Measurements from ENCODE around the gene CHMP4A. TPM values are rescaled to one million over a fixed set of nuclear protein-coding genes. Genes with fewer than 3 reads are reported as not detected.

The CHMP4A gene
- total and polyA plus RNA-seq, 2 of the 13 experiments (the other 11 are each of a cell fraction or from before 2014, with no cell fraction given), result 83.6 to 113 TPM

- TF ChIP-seq ZNF142 (CRISPR knock-in tag; IDR thresholded peaks at IDR 0.05) (peak; percentile 64; the same call in 1 of the 2 replicates), GFI1 (CRISPR knock-in tag; IDR thresholded peaks at IDR 0.05; ENCODE audit: borderline replicate concordance) (peak; percentile 79), ZNF275 (CRISPR knock-in tag; IDR thresholded peaks at IDR 0.05; ENCODE audit: borderline replicate concordance) (0 out of 2 replicates have a peak, but pooled peaks have one; percentile 36), GLI4 (CRISPR knock-in tag; IDR thresholded peaks at IDR 0.05; ENCODE audit: borderline replicate concordance) (peak; percentile 19; the same call in 1 of the 2 replicates), ZNF616 (CRISPR knock-in tag; IDR thresholded peaks at IDR 0.05; ENCODE audit: low read depth) (peak; percentile 49; the same call in 1 of the 2 replicates), MIER2 (CRISPR knock-in tag; IDR thresholded peaks at IDR 0.05) (no peak), ARNT (IDR thresholded peaks at IDR 0.05) (no peak), REST (IDR thresholded peaks at IDR 0.05; ENCODE audit: borderline replicate concordance in 1 of 2, low read depth in 1 of 2, low read length in 2 of 2) (no peak), HOXA5 (CRISPR knock-in tag; IDR thresholded peaks at IDR 0.05) (no peak; the same call in 1 of the 2 replicates), ZNF75D (CRISPR knock-in tag; IDR thresholded peaks at IDR 0.05; ENCODE audit: borderline replicate concordance) (0 out of 2 replicates have a peak, but pooled peaks have one; percentile 16), NR2F1 (CRISPR knock-in tag; IDR thresholded peaks at IDR 0.05) (0 out of 4 replicates have a peak, but pooled peaks of 1 of the 2 experiments have one; percentile 3), DRAP1 (CRISPR knock-in tag; IDR thresholded peaks at IDR 0.05) (no peak), MEIS1 (CRISPR knock-in tag; IDR thresholded peaks at IDR 0.05; ENCODE audit: borderline replicate concordance) (peak; percentile 22), ZNF563 (CRISPR knock-in tag; IDR thresholded peaks at IDR 0.05) (0 out of 2 replicates have a peak, but pooled peaks have one; percentile 23)
Measured at GRCh38 chr14:24231263-24232120, 18.2 kb upstream of the CHMP4A start (continued).

Data from HepG2 (cell line).